HEK293 (cell line): ENCODE results near the gene IRF3.

Experiments used
- CTCF ChIA-PET: fragments of 350-600 bp; formaldehyde crosslinking; extraction: SDS; loops from one replicate; lab custom pipeline; 2021; ENCODE audit warnings: antibody characterized with exemption; lab: Yijun Ruan, JAX
- POLR2A ChIA-PET: fragments of 300-600 bp; formaldehyde crosslinking; extraction: SDS; loops from one replicate; lab custom pipeline; 2020; ENCODE audit warnings: antibody characterized with exemption, inconsistent platforms; lab: Yijun Ruan, JAX
- H3K27ac ChIP-seq: fragments of 200-500 bp; sonication (Bioruptor generic); 2 replicates; pipeline ENCODE4 v1.5.1; 2014; ENCODE audit warnings: low read depth, low read length, control low read depth, inconsistent platforms; ENCODE audit errors: extremely low read depth
- H3K36me3 ChIP-seq, 2 experiments: fragments of 200-500 bp in 1 of 2; sonication (Bioruptor generic) in 1 of 2; 1 replicate in 1 of 2; 2 replicates in 1 of 2; pipeline ENCODE4 v1.5.1; 2014 to 2017; ENCODE audit warnings: inconsistent platforms in 2 of 2, low read length in 2 of 2; ENCODE audit not compliant: control insufficient read depth in 2 of 2, insufficient read depth in 1 of 2
- H3K4me1 ChIP-seq: fragments of 200-500 bp; sonication (Bioruptor generic); 2 replicates; pipeline ENCODE4 v1.5.1; 2014; ENCODE audit warnings: mild to moderate bottlenecking, low read length, inconsistent platforms; ENCODE audit not compliant: control insufficient read depth, insufficient read depth
- H3K4me3 ChIP-seq: 2 replicates; pipeline ENCODE4 v1.5.1; 2011; ENCODE audit warnings: low read depth, mild to moderate bottlenecking, control low read depth, low read length, moderate library complexity
- H3K9me3 ChIP-seq: fragments of 200-500 bp; sonication (Bioruptor generic); 2 replicates; pipeline ENCODE4 v1.5.1; 2014; ENCODE audit warnings: low read depth, low read length, inconsistent platforms; ENCODE audit not compliant: control insufficient read depth, insufficient read depth
- GLIS1 ChIP-seq: fragments of 450-650 bp; formaldehyde crosslinking; IDR thresholded peaks from 2 replicates; pipeline ENCODE4 v1.5.1; 2016; ENCODE audit warnings: missing biosample characterization, missing genetic modification characterization
- GLIS2 ChIP-seq: fragments of 450-650 bp; formaldehyde crosslinking; IDR thresholded peaks from 2 replicates; pipeline ENCODE4 v1.5.1; 2016; ENCODE audit warnings: missing biosample characterization, missing genetic modification characterization
- KLF10 ChIP-seq: fragments of 450-650 bp; IDR thresholded peaks from 2 replicates; pipeline ENCODE4 v1.5.1; 2018; ENCODE audit warnings: missing biosample characterization, mild to moderate bottlenecking, missing genetic modification characterization
- KLF7 ChIP-seq: fragments of 450-650 bp; formaldehyde crosslinking; IDR thresholded peaks from 2 replicates; pipeline ENCODE4 v1.5.1; 2016; ENCODE audit warnings: missing biosample characterization, missing genetic modification characterization, borderline replicate concordance
- KLF9 ChIP-seq: fragments of 450-650 bp; formaldehyde crosslinking; IDR thresholded peaks from 2 replicates; pipeline ENCODE4 v1.5.1; 2016; ENCODE audit warnings: missing biosample characterization, missing genetic modification characterization, low read depth
- SP2 ChIP-seq: fragments of 450-650 bp; formaldehyde crosslinking; IDR thresholded peaks from 2 replicates; pipeline ENCODE4 v1.5.1; 2016; ENCODE audit warnings: missing biosample characterization, missing genetic modification characterization
- SP3 ChIP-seq: fragments of 450-650 bp; formaldehyde crosslinking; IDR thresholded peaks from 2 replicates; pipeline ENCODE4 v1.5.1; 2016; ENCODE audit warnings: missing biosample characterization, missing genetic modification characterization
- ZBTB1 ChIP-seq: fragments of 450-650 bp; formaldehyde crosslinking; IDR thresholded peaks from 2 replicates; pipeline ENCODE4 v1.5.1; 2016; ENCODE audit warnings: missing biosample characterization, missing genetic modification characterization
- ZFHX2 ChIP-seq: fragments of 450-650 bp; formaldehyde crosslinking; conservative IDR thresholded peaks from 2 replicates; pipeline ENCODE4 v1.5.1; 2016; ENCODE audit warnings: missing biosample characterization, missing genetic modification characterization
- ZNF248 ChIP-seq: fragments of 450-650 bp; formaldehyde crosslinking; IDR thresholded peaks from 2 replicates; pipeline ENCODE4 v1.5.1; 2017; ENCODE audit warnings: missing biosample characterization, missing genetic modification characterization
- ZNF335 ChIP-seq: fragments of 450-650 bp; formaldehyde crosslinking; conservative IDR thresholded peaks from 2 replicates; pipeline ENCODE4 v1.5.1; 2016; ENCODE audit warnings: missing biosample characterization, missing genetic modification characterization
- ZNF366 ChIP-seq: fragments of 450-650 bp; formaldehyde crosslinking; conservative IDR thresholded peaks from 2 replicates; pipeline ENCODE4 v1.5.1; 2016; ENCODE audit warnings: missing biosample characterization, missing genetic modification characterization
- ZNF398 ChIP-seq: fragments of 450-650 bp; formaldehyde crosslinking; IDR thresholded peaks from 2 replicates; pipeline ENCODE4 v1.5.1; 2017; ENCODE audit warnings: missing biosample characterization, missing genetic modification characterization
- ZNF426 ChIP-seq: fragments of 450-650 bp; formaldehyde crosslinking; IDR thresholded peaks from 2 replicates; pipeline ENCODE4 v1.5.1; 2017; ENCODE audit warnings: missing biosample characterization, missing genetic modification characterization, mild to moderate bottlenecking, inconsistent platforms, moderate library complexity
- ZNF513 ChIP-seq: fragments of 450-650 bp; IDR thresholded peaks from 2 replicates; pipeline ENCODE4 v1.5.1; 2018; ENCODE audit warnings: missing biosample characterization, missing genetic modification characterization
- ZNF514 ChIP-seq: fragments of 450-650 bp; formaldehyde crosslinking; IDR thresholded peaks from 2 replicates; pipeline ENCODE4 v1.5.1; 2016; ENCODE audit warnings: missing biosample characterization, missing genetic modification characterization
- ZNF580 ChIP-seq: fragments of 450-650 bp; formaldehyde crosslinking; IDR thresholded peaks from 2 replicates; pipeline ENCODE4 v1.5.1; 2016; ENCODE audit warnings: missing biosample characterization, missing genetic modification characterization
- ZNF707 ChIP-seq: fragments of 450-650 bp; formaldehyde crosslinking; IDR thresholded peaks from 2 replicates; pipeline ENCODE4 v1.5.1; 2016; ENCODE audit warnings: missing biosample characterization, missing genetic modification characterization
- ZNF777 ChIP-seq: fragments of 450-650 bp; formaldehyde crosslinking; IDR thresholded peaks from 2 replicates; pipeline ENCODE4 v1.5.1; 2017; ENCODE audit warnings: missing biosample characterization, missing genetic modification characterization, borderline replicate concordance
- TF ChIP-seq, protein P1 (sequence below): fragments of 450-650 bp; formaldehyde crosslinking; IDR thresholded peaks from 2 replicates; pipeline ENCODE4 v1.5.1; 2016; ENCODE audit warnings: missing biosample characterization, missing genetic modification characterization
- TF ChIP-seq, protein P2 (sequence below): fragments of 450-650 bp; formaldehyde crosslinking; IDR thresholded peaks from 2 replicates; pipeline ENCODE4 v1.5.1; 2016; ENCODE audit warnings: missing biosample characterization, missing genetic modification characterization
- TF ChIP-seq, protein P3 (sequence below): fragments of 450-650 bp; formaldehyde crosslinking; IDR thresholded peaks from 2 replicates; pipeline ENCODE4 v1.5.1; 2016; ENCODE audit warnings: missing biosample characterization, missing genetic modification characterization, low read depth
- TF ChIP-seq, protein P4 (sequence below): fragments of 450-650 bp; formaldehyde crosslinking; IDR thresholded peaks from 2 replicates; pipeline ENCODE4 v1.5.1; 2016; ENCODE audit warnings: missing biosample characterization, missing genetic modification characterization

Gene IRF3

DNA sequence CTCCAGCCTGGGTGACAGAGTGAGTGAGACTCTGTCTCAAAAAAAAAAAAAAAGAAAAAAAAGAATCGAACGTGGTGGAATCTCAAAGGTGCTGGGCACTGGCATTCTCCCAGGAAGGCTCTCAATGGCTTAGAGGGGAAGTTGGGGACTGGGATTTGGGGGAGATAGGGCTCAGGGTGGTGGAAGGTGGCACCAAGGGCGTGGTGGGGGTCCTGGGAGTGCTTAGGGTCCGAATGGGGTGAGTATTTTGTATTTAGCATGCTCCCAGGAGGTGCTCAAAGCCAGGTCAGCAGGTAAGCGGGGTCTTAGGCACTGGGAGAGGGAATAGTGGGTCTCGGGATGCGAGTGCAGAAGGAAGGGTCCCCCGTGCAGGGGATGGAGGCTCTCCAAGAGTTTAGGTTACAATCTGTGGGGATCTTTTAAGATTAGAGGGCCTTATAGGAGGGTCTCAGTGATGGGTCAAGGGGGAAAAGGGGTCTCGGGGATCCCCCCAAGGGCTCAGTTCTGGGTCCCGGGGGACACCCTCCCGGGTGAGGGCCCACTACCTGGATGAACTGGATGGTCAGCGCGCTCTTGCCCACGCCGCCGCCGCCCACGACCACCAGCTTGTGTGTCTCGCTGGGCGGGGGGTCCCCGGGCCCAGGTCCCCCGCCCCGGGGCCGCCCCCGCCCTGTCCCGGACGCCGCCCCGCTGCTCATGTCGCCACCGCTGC lies 26.1 kb downstream of the IRF3 start (continued):
- no peak for TF ChIP-seq ZNF707 (tag by site-specific recombination)
- TF ChIP-seq, protein P1, sequence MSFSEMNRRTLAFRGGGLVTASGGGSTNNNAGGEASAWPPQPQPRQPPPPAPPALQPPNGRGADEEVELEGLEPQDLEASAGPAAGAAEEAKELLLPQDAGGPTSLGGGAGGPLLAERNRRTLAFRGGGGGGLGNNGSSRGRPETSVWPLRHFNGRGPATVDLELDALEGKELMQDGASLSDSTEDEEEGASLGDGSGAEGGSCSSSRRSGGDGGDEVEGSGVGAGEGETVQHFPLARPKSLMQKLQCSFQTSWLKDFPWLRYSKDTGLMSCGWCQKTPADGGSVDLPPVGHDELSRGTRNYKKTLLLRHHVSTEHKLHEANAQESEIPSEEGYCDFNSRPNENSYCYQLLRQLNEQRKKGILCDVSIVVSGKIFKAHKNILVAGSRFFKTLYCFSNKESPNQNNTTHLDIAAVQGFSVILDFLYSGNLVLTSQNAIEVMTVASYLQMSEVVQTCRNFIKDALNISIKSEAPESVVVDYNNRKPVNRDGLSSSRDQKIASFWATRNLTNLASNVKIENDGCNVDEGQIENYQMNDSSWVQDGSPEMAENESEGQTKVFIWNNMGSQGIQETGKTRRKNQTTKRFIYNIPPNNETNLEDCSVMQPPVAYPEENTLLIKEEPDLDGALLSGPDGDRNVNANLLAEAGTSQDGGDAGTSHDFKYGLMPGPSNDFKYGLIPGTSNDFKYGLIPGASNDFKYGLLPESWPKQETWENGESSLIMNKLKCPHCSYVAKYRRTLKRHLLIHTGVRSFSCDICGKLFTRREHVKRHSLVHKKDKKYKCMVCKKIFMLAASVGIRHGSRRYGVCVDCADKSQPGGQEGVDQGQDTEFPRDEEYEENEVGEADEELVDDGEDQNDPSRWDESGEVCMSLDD: peak; percentile 48; the same call in 1 of the 2 replicates
- TF ChIP-seq, protein P2, sequence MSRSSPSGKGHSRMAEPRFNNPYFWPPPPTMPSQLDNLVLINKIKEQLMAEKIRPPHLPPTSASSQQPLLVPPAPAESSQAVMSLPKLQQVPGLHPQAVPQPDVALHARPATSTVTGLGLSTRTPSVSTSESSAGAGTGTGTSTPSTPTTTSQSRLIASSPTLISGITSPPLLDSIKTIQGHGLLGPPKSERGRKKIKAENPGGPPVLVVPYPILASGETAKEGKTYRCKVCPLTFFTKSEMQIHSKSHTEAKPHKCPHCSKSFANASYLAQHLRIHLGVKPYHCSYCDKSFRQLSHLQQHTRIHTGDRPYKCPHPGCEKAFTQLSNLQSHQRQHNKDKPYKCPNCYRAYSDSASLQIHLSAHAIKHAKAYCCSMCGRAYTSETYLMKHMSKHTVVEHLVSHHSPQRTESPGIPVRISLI: peak; percentile 77
- TF ChIP-seq, all 188 proteins: peak for 15

GRCh38 chr19:49637821-49638738 lies 27.6 kb downstream of the IRF3 start:
- H3K4me3 ChIP-seq: no peak overlapping the region
- CTCF ChIA-PET: interaction anchor here (0.5 to 0.8 kb wide), 4 partner anchors 11 to 43 kb away, joined by 3 read pairs; no protein-coding TSS in a partner anchor
- POLR2A ChIA-PET: interaction anchor here (0.5 to 1.4 kb wide), 9 partner anchors 19 to 649 kb away, joined by 3 to 8 read pairs (median 3); partner anchors contain the start of genes ATF5 and NUP62
- no peaks in the 10 kb centered on the region; a peak in 1 of 3 replicates for H3K36me3 ChIP-seq
- H3K9me3 ChIP-seq: no peaks in the 10 kb centered on the region
- H3K4me1 ChIP-seq: peaks cover 26% of the 10 kb centered on the region
- H3K27ac ChIP-seq: 0 out of 2 replicates have a peak overlapping the region, but pooled peaks have one; percentile 20
- TF ChIP-seq ZNF335 (peak; percentile 92), ZNF580 (0 out of 2 replicates have a peak, but pooled peaks have one; percentile 16), KLF9 (no peak), ZNF777 (no peak), GLIS2 (peak; percentile 71), ZBTB1 (tag by site-specific recombination) (no peak), ZNF366 (tag by site-specific recombination) (peak; percentile 66), SP3 (peak; percentile 74), ZFHX2 (peak; percentile 84), ZNF513 (tag by site-specific recombination) (peak; percentile 94), ZNF514 (tag by site-specific recombination) (no peak), KLF7 (tag by site-specific recombination) (0 out of 2 replicates have a peak, but pooled peaks have one; percentile 15), SP2 (tag by site-specific recombination) (peak; percentile 73), ZNF426 (tag by site-specific recombination) (no peak), KLF10 (tag by site-specific recombination) (peak; percentile 72), ZNF398 (peak; percentile 91), GLIS1 (tag by site-specific recombination) (peak; percentile 65), ZNF248 (tag by site-specific recombination) (no peak)
- TF ChIP-seq, protein P3, sequence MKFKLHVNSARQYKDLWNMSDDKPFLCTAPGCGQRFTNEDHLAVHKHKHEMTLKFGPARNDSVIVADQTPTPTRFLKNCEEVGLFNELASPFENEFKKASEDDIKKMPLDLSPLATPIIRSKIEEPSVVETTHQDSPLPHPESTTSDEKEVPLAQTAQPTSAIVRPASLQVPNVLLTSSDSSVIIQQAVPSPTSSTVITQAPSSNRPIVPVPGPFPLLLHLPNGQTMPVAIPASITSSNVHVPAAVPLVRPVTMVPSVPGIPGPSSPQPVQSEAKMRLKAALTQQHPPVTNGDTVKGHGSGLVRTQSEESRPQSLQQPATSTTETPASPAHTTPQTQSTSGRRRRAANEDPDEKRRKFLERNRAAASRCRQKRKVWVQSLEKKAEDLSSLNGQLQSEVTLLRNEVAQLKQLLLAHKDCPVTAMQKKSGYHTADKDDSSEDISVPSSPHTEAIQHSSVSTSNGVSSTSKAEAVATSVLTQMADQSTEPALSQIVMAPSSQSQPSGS: no peak
- TF ChIP-seq, protein P4, sequence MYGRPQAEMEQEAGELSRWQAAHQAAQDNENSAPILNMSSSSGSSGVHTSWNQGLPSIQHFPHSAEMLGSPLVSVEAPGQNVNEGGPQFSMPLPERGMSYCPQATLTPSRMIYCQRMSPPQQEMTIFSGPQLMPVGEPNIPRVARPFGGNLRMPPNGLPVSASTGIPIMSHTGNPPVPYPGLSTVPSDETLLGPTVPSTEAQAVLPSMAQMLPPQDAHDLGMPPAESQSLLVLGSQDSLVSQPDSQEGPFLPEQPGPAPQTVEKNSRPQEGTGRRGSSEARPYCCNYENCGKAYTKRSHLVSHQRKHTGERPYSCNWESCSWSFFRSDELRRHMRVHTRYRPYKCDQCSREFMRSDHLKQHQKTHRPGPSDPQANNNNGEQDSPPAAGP (tag by site-specific recombination): 0 out of 2 replicates have a peak, but pooled peaks have one; percentile 34
